ENCODE measurements around the gene DLEC1.

DNA sequence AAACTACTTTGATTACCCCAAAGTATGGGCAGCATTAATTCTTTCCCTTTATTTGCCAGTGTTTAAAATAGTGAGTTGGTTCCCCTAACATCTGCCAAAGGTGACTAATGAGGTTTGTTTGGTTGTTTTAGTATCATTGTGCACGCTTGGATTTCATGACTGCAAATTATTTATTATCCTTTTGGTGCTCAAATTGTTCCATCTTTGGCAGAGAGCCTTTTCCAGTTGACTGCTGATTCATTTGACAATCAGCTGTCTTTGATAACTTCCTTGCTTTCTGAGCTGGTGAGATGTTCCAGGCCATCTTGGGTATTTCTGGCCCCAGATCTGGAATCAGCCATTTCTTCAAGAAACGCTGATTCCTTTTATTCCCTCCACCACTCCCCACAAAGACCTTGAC is 8.9 kb downstream of the DLEC1 start:
- TF ChIP-seq, protein P1, sequence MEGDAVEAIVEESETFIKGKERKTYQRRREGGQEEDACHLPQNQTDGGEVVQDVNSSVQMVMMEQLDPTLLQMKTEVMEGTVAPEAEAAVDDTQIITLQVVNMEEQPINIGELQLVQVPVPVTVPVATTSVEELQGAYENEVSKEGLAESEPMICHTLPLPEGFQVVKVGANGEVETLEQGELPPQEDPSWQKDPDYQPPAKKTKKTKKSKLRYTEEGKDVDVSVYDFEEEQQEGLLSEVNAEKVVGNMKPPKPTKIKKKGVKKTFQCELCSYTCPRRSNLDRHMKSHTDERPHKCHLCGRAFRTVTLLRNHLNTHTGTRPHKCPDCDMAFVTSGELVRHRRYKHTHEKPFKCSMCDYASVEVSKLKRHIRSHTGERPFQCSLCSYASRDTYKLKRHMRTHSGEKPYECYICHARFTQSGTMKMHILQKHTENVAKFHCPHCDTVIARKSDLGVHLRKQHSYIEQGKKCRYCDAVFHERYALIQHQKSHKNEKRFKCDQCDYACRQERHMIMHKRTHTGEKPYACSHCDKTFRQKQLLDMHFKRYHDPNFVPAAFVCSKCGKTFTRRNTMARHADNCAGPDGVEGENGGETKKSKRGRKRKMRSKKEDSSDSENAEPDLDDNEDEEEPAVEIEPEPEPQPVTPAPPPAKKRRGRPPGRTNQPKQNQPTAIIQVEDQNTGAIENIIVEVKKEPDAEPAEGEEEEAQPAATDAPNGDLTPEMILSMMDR (IDR thresholded peaks at IDR 0.05), result no peak
- no peak for TF ChIP-seq POLR2A (IDR thresholded peaks at IDR 0.05)
- no peak for TF ChIP-seq EP300 (IDR thresholded peaks at IDR 0.05; ENCODE audit: low read depth)
